Measurements from ENCODE around the gene SYNDIG1. TPM values are rescaled to one million over a fixed set of nuclear protein-coding genes. Genes with fewer than 3 reads are reported as not detected.

SYNDIG1 gene
- total and polyA plus RNA-seq, 5 donors from 2014 or later, result not detected

GRCh38 chr20:24478584-24478983 is 9.2 kb downstream of the SYNDIG1 start:
- DNase-seq (no peak), ATAC-seq (ENCODE audit: low read depth in 2 of 2) (no peak)
- no peaks in the 10 kb centered on the region for H3K36me3 ChIP-seq (ENCODE audit: control insufficient read depth, insufficient read depth, low read length)
- H3K27ac Mint-ChIP-seq, result no peak overlapping the region
- no peak overlapping the region for H3K4me3 Mint-ChIP-seq
- no peaks in the 10 kb centered on the region for H3K4me1 ChIP-seq (ENCODE audit: control insufficient read depth, insufficient read depth, low read length, poor library complexity, severe bottlenecking)
- H3K27me3 ChIP-seq (ENCODE audit: control insufficient read depth, insufficient read depth, low read length), result no peaks in the 10 kb centered on the region
- H3K27me3 Mint-ChIP-seq, result no peaks in the 10 kb centered on the region
- no peak overlapping the region for H3K4me3 ChIP-seq (ENCODE audit: low read depth, low read length)
- no peaks in the 10 kb centered on the region for H3K4me1 Mint-ChIP-seq
- H3K36me3 Mint-ChIP-seq, result no peaks in the 10 kb centered on the region
- H3K9me3 Mint-ChIP-seq, result no peaks in the 10 kb centered on the region
- no peak overlapping the region for H3K27ac ChIP-seq (ENCODE audit: insufficient read depth, low read length, poor library complexity, severe bottlenecking)
- H3K9me3 ChIP-seq (ENCODE audit: control insufficient read depth in 2 of 2, low read length in 2 of 2), result no peaks in the 10 kb centered on the region

GRCh38 chr20:24479106-24479505 is 9.7 kb downstream of the SYNDIG1 start:
- H3K36me3 ChIP-seq (ENCODE audit: control insufficient read depth, insufficient read depth, low read length), result no peaks in the 10 kb centered on the region
- no peaks in the 10 kb centered on the region for H3K27me3 Mint-ChIP-seq
- no peak overlapping the region for H3K27ac ChIP-seq (ENCODE audit: insufficient read depth, low read length, poor library complexity, severe bottlenecking)
- no peaks in the 10 kb centered on the region for H3K4me1 ChIP-seq (ENCODE audit: control insufficient read depth, insufficient read depth, low read length, poor library complexity, severe bottlenecking)
- H3K4me1 Mint-ChIP-seq, result no peaks in the 10 kb centered on the region
- no peak overlapping the region for H3K27ac Mint-ChIP-seq
- ATAC-seq (ENCODE audit: low read depth in 2 of 2), result no peak
- no peaks in the 10 kb centered on the region for H3K9me3 ChIP-seq (ENCODE audit: control insufficient read depth in 2 of 2, low read length in 2 of 2)
- no peak for DNase-seq
- H3K9me3 Mint-ChIP-seq, result no peaks in the 10 kb centered on the region
- H3K36me3 Mint-ChIP-seq, result no peaks in the 10 kb centered on the region
- no peak overlapping the region for H3K4me3 ChIP-seq (ENCODE audit: low read depth, low read length)
- no peak overlapping the region for H3K4me3 Mint-ChIP-seq
- no peaks in the 10 kb centered on the region for H3K27me3 ChIP-seq (ENCODE audit: control insufficient read depth, insufficient read depth, low read length)

GRCh38 chr20:24479595-24479994 is 10.2 kb downstream of the SYNDIG1 start:
- Histone ChIP-seq H3K4me1 (ENCODE audit: control insufficient read depth, insufficient read depth, low read length, poor library complexity, severe bottlenecking) (no peaks in the 10 kb centered on the region), H3K27me3 (ENCODE audit: control insufficient read depth, insufficient read depth, low read length) (no peaks in the 10 kb centered on the region), H3K36me3 (ENCODE audit: control insufficient read depth, insufficient read depth, low read length) (no peaks in the 10 kb centered on the region), H3K4me3 (ENCODE audit: low read depth, low read length) (no peak overlapping the region), H3K27ac (ENCODE audit: insufficient read depth, low read length, poor library complexity, severe bottlenecking) (no peak overlapping the region), H3K9me3 (ENCODE audit: control insufficient read depth in 2 of 2, low read length in 2 of 2) (no peaks in the 10 kb centered on the region)
- Mint-ChIP-seq H3K4me1 (no peaks in the 10 kb centered on the region), H3K4me3 (no peak overlapping the region), H3K27me3 (no peaks in the 10 kb centered on the region), H3K9me3 (no peaks in the 10 kb centered on the region), H3K36me3 (no peaks in the 10 kb centered on the region), H3K27ac (no peak overlapping the region)
- no peak for ATAC-seq (ENCODE audit: low read depth in 2 of 2)
- no peak for DNase-seq

GRCh38 chr20:24480509-24480908 is 11.1 kb downstream of the SYNDIG1 start:
- Histone ChIP-seq H3K9me3 (ENCODE audit: control insufficient read depth in 2 of 2, low read length in 2 of 2) (no peaks in the 10 kb centered on the region), H3K27ac (ENCODE audit: insufficient read depth, low read length, poor library complexity, severe bottlenecking) (no peak overlapping the region), H3K4me1 (ENCODE audit: control insufficient read depth, insufficient read depth, low read length, poor library complexity, severe bottlenecking) (no peaks in the 10 kb centered on the region), H3K27me3 (ENCODE audit: control insufficient read depth, insufficient read depth, low read length) (no peaks in the 10 kb centered on the region), H3K36me3 (ENCODE audit: control insufficient read depth, insufficient read depth, low read length) (no peaks in the 10 kb centered on the region), H3K4me3 (ENCODE audit: low read depth, low read length) (no peak overlapping the region)
- H3K27me3 Mint-ChIP-seq, result no peaks in the 10 kb centered on the region
- ATAC-seq (ENCODE audit: low read depth in 2 of 2) (no peak), DNase-seq (no peak)
- no peaks in the 10 kb centered on the region for H3K36me3 Mint-ChIP-seq
- no peaks in the 10 kb centered on the region for H3K4me1 Mint-ChIP-seq
- H3K27ac Mint-ChIP-seq, result no peak overlapping the region
- H3K4me3 Mint-ChIP-seq, result no peak overlapping the region
- no peaks in the 10 kb centered on the region for H3K9me3 Mint-ChIP-seq

GRCh38 chr20:24481173-24481572 is 11.7 kb downstream of the SYNDIG1 start:
- H3K36me3 Mint-ChIP-seq, result no peaks in the 10 kb centered on the region
- ATAC-seq (ENCODE audit: low read depth in 2 of 2), result no peak
- H3K9me3 Mint-ChIP-seq, result no peaks in the 10 kb centered on the region
- no peak overlapping the region for H3K4me3 ChIP-seq (ENCODE audit: low read depth, low read length)
- peaks cover 0 to 2% (median 0%) of the 10 kb centered on the region in 4 donors for H3K4me1 Mint-ChIP-seq
- H3K27me3 ChIP-seq (ENCODE audit: control insufficient read depth, insufficient read depth, low read length), result no peaks in the 10 kb centered on the region
- no peak overlapping the region for H3K27ac ChIP-seq (ENCODE audit: insufficient read depth, low read length, poor library complexity, severe bottlenecking)
- DNase-seq, result no peak
- no peaks in the 10 kb centered on the region for H3K36me3 ChIP-seq (ENCODE audit: control insufficient read depth, insufficient read depth, low read length)
- H3K27ac Mint-ChIP-seq, result no peak overlapping the region
- no peak overlapping the region for H3K4me3 Mint-ChIP-seq
- no peaks in the 10 kb centered on the region for H3K4me1 ChIP-seq (ENCODE audit: control insufficient read depth, insufficient read depth, low read length, poor library complexity, severe bottlenecking)
- no peaks in the 10 kb centered on the region for H3K9me3 ChIP-seq (ENCODE audit: control insufficient read depth in 2 of 2, low read length in 2 of 2)
- H3K27me3 Mint-ChIP-seq, result no peaks in the 10 kb centered on the region

GRCh38 chr20:24483435-24484080 is 14.1 kb downstream of the SYNDIG1 start:
- no peak overlapping the region for H3K4me3 Mint-ChIP-seq
- no peaks in the 10 kb centered on the region for H3K4me1 ChIP-seq (ENCODE audit: control insufficient read depth, insufficient read depth, low read length, poor library complexity, severe bottlenecking)
- no peak for DNase-seq
- H3K4me1 Mint-ChIP-seq, result peaks cover 0 to 2% (median 0%) of the 10 kb centered on the region in 4 donors
- H3K27me3 Mint-ChIP-seq, result no peaks in the 10 kb centered on the region
- no peaks in the 10 kb centered on the region for H3K27me3 ChIP-seq (ENCODE audit: control insufficient read depth, insufficient read depth, low read length)
- no peak for ATAC-seq (ENCODE audit: low read depth in 2 of 2)
- no peak overlapping the region for H3K4me3 ChIP-seq (ENCODE audit: low read depth, low read length)
- H3K27ac Mint-ChIP-seq, result peak overlapping the region in 1 of 3 donors; percentile 44
- no peaks in the 10 kb centered on the region for H3K36me3 ChIP-seq (ENCODE audit: control insufficient read depth, insufficient read depth, low read length)
- H3K9me3 ChIP-seq (ENCODE audit: control insufficient read depth in 2 of 2, low read length in 2 of 2), result no peaks in the 10 kb centered on the region
- no peak overlapping the region for H3K27ac ChIP-seq (ENCODE audit: insufficient read depth, low read length, poor library complexity, severe bottlenecking)
- H3K9me3 Mint-ChIP-seq, result no peaks in the 10 kb centered on the region
- no peaks in the 10 kb centered on the region for H3K36me3 Mint-ChIP-seq

GRCh38 chr20:24484081-24484450 is 14.6 kb downstream of the SYNDIG1 start:
- Histone ChIP-seq H3K4me1 (ENCODE audit: control insufficient read depth, insufficient read depth, low read length, poor library complexity, severe bottlenecking) (no peaks in the 10 kb centered on the region), H3K4me3 (ENCODE audit: low read depth, low read length) (no peak overlapping the region), H3K27me3 (ENCODE audit: control insufficient read depth, insufficient read depth, low read length) (no peaks in the 10 kb centered on the region), H3K27ac (ENCODE audit: insufficient read depth, low read length, poor library complexity, severe bottlenecking) (no peak overlapping the region), H3K36me3 (ENCODE audit: control insufficient read depth, insufficient read depth, low read length) (no peaks in the 10 kb centered on the region), H3K9me3 (ENCODE audit: control insufficient read depth in 2 of 2, low read length in 2 of 2) (no peaks in the 10 kb centered on the region)
- H3K4me1 Mint-ChIP-seq, result peaks cover 0 to 2% (median 0%) of the 10 kb centered on the region in 4 donors
- no peak overlapping the region for H3K4me3 Mint-ChIP-seq
- ATAC-seq (ENCODE audit: low read depth in 2 of 2) (no peak), DNase-seq (no peak)
- no peaks in the 10 kb centered on the region for H3K9me3 Mint-ChIP-seq
- H3K27me3 Mint-ChIP-seq, result no peaks in the 10 kb centered on the region
- no peaks in the 10 kb centered on the region for H3K36me3 Mint-ChIP-seq
- peak overlapping the region in 1 of 3 donors; percentile 7 for H3K27ac Mint-ChIP-seq

GRCh38 chr20:24485981-24486380 is 16.6 kb downstream of the SYNDIG1 start:
- H3K4me3 Mint-ChIP-seq, result no peak overlapping the region

More at GRCh38 chr20:24485981-24486380, 16.6 kb downstream of the SYNDIG1 start:
- Mint-ChIP-seq H3K9me3 (no peaks in the 10 kb centered on the region), H3K36me3 (no peaks in the 10 kb centered on the region), H3K27ac (no peak overlapping the region), H3K4me1 (peaks cover 0 to 2% (median 0%) of the 10 kb centered on the region in 4 donors), H3K27me3 (no peaks in the 10 kb centered on the region)
- no peak for ATAC-seq (ENCODE audit: low read depth in 2 of 2)
- H3K4me3 ChIP-seq (ENCODE audit: low read depth, low read length), result no peak overlapping the region
- no peaks in the 10 kb centered on the region for H3K9me3 ChIP-seq (ENCODE audit: control insufficient read depth in 2 of 2, low read length in 2 of 2)
- no peak overlapping the region for H3K27ac ChIP-seq (ENCODE audit: insufficient read depth, low read length, poor library complexity, severe bottlenecking)
- DNase-seq, result no peak
- H3K36me3 ChIP-seq (ENCODE audit: control insufficient read depth, insufficient read depth, low read length), result no peaks in the 10 kb centered on the region
- no peaks in the 10 kb centered on the region for H3K4me1 ChIP-seq (ENCODE audit: control insufficient read depth, insufficient read depth, low read length, poor library complexity, severe bottlenecking)
- no peaks in the 10 kb centered on the region for H3K27me3 ChIP-seq (ENCODE audit: control insufficient read depth, insufficient read depth, low read length)

Data from CD4-positive, CD25-positive, alpha-beta regulatory T cell (primary cell).